Naive thymus-derived CD4-positive, alpha-beta T cell (primary cell): ENCODE data around the gene IER5. TPM values are rescaled to one million over a fixed set of nuclear protein-coding genes. Genes with fewer than 3 reads are reported as not detected.
A peak's percentile ranks its signal among the peaks of the same experiment; 100 is the strongest.

Experiments used
- ATAC-seq: fragments of 150-1000 bp; cut with Tn5 transposase; 2 replicates; pipeline ENCODE4 v1.10.0; 2021; ENCODE audit warnings: mild to moderate bottlenecking, moderate library complexity
- CTCF ChIA-PET: fragments of 350-600 bp; sonication (Branson Sonifier 250); formaldehyde crosslinking; loops from one replicate; lab custom pipeline; 2021; ENCODE audit warnings: antibody characterized with exemption; lab: Charles Lee
- POLR2A ChIA-PET: fragments of 350-600 bp; sonication (Branson Sonifier 250); formaldehyde crosslinking; loops from one replicate; lab custom pipeline; 2021; ENCODE audit warnings: antibody characterized with exemption, inconsistent platforms; lab: Charles Lee
- DNase-seq, 9 donors: peaks; one replicate each; pipeline versions ENCODE4 v3.0.0 to v3.0.0-alpha.2; 2020 to 2022; ENCODE audit warnings: mixed read lengths in 1 of 9
- H3K27ac ChIP-seq: one replicate; pipeline ENCODE4 v1.7.0; 2013; ENCODE audit warnings: mild to moderate bottlenecking, low read depth, low read length, moderate library complexity
- H3K27me3 ChIP-seq, 2 donors: one replicate each; pipeline ENCODE4 v1.7.0; 2013; ENCODE audit warnings: low read length in 2 of 2, mild to moderate bottlenecking in 2 of 2, moderate library complexity in 2 of 2; ENCODE audit not compliant: control insufficient read depth in 2 of 2, insufficient read depth in 2 of 2
- H3K36me3 ChIP-seq, 3 experiments: 1 replicate in 2 of 3; 2 replicates in 1 of 3; pipeline ENCODE4 v1.7.0; 2013; ENCODE audit warnings: low read length in 3 of 3, mild to moderate bottlenecking in 3 of 3, moderate library complexity in 1 of 3; ENCODE audit not compliant: insufficient read depth in 3 of 3, control insufficient read depth in 2 of 3
- H3K4me1 ChIP-seq, 2 donors: one replicate each; pipeline ENCODE4 v1.7.0; 2013; ENCODE audit warnings: low read length in 2 of 2, mild to moderate bottlenecking in 2 of 2, moderate library complexity in 1 of 2; ENCODE audit not compliant: control insufficient read depth in 2 of 2, insufficient read depth in 2 of 2
- H3K4me3 ChIP-seq: 2 replicates; pipeline ENCODE4 v1.7.0; 2013; ENCODE audit warnings: mild to moderate bottlenecking, low read length
- H3K9me3 ChIP-seq, 3 experiments: 1 replicate in 2 of 3; 2 replicates in 1 of 3; pipeline ENCODE4 v1.7.0; 2013; ENCODE audit warnings: low read length in 3 of 3; ENCODE audit not compliant: control insufficient read depth in 2 of 3
- H3K27ac Mint-ChIP-seq, 9 donors: one replicate each; pipeline ENCODE4 v1.8.0; 2020 to 2022; ENCODE audit warnings: mixed read lengths in 9 of 9, mild to moderate bottlenecking in 8 of 9, moderate library complexity in 5 of 9, inconsistent platforms in 2 of 9
- H3K27me3 Mint-ChIP-seq, 5 donors: one replicate each; pipeline ENCODE4 v1.8.0; 2021 to 2022; ENCODE audit warnings: mixed read lengths in 5 of 5, mild to moderate bottlenecking in 1 of 5
- H3K36me3 Mint-ChIP-seq, 5 donors: one replicate each; pipeline ENCODE4 v1.8.0; 2020 to 2022; ENCODE audit warnings: mixed read lengths in 5 of 5, mild to moderate bottlenecking in 3 of 5, inconsistent platforms in 1 of 5
- H3K4me1 Mint-ChIP-seq, 7 donors: one replicate each; pipeline ENCODE4 v1.8.0; 2020 to 2022; ENCODE audit warnings: mixed read lengths in 7 of 7, mild to moderate bottlenecking in 3 of 7, inconsistent platforms in 1 of 7
- H3K4me3 Mint-ChIP-seq, 10 donors: one replicate each; pipeline ENCODE4 v1.8.0; 2020 to 2022; ENCODE audit warnings: mild to moderate bottlenecking in 10 of 10, mixed read lengths in 10 of 10, moderate library complexity in 6 of 10, inconsistent platforms in 2 of 10
- H3K9me3 Mint-ChIP-seq, 11 donors: one replicate each; pipeline ENCODE4 v1.8.0; 2020 to 2022; ENCODE audit warnings: mixed read lengths in 11 of 11, mild to moderate bottlenecking in 4 of 11, inconsistent platforms in 1 of 11, moderate library complexity in 1 of 11
- intact Hi-C, 2 donors: fragments of 100-400 bp; cut with micrococcal nuclease; formaldehyde crosslinking; loops; one replicate each; pipeline ENCODE4 v1.15.1; 2023
- polyA plus RNA-seq, 2 donors: library from polyadenylated mRNA; unstranded; fragments of 300-500 nt; fragmentation: Illumina TruSeq; gene quantifications; one replicate each; pipeline ENCODE4 v1.2.3, GENCODE V29; 2021
- total RNA-seq, 6 experiments: library from RNA in 5 of 6; stranded (reverse) in 5 of 6; gene quantifications; 1 replicate in 5 of 6; 2 replicates in 1 of 6; pipeline ENCODE4 v1.2.3 and lab custom pipeline; 2021 to 2026

IER5 gene
- total and polyA plus RNA-seq, 7 experiments from 2014 or later, result 2.1 to 86.9 (median 13.3) TPM

DNA sequence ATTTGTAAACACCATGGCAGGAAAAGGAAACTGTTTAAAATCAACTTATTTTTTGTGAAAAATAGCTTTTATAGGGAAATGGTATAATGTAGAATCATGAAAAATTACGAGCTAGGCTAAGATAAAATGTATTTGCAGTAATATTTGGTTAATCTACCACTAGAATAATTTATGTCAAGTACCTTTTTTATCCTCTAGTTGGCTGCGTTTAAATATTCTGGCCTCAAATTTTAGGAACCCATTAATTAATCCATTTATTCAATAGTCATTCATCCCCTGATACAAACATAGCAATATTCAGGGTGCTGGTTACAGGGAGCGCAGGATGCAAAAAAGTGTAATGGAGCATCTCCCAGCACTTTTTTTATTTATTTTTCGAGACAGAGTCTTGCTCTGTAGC lies 8.6 kb upstream of the IER5 start:
- Histone ChIP-seq H3K27me3 (no peaks in the 10 kb centered on the region), H3K9me3 (no peaks in the 10 kb centered on the region), H3K36me3 (no peaks in the 10 kb centered on the region), H3K4me1 (no peaks in the 10 kb centered on the region), H3K4me3 (no peak overlapping the region), H3K27ac (no peak overlapping the region)
- no peak for ATAC-seq
- Mint-ChIP-seq H3K36me3 (peaks cover 0 to under 1% (median 0%) of the 10 kb centered on the region in 5 donors), H3K27me3 (peaks cover 9 to 31% (median 12%) of the 10 kb centered on the region in 5 donors), H3K9me3 (peaks cover 0 to 1% (median 0%) of the 10 kb centered on the region in 11 donors), H3K4me3 (no peak overlapping the region), H3K4me1 (peaks cover 0 to 24% (median 5%) of the 10 kb centered on the region in 7 donors), H3K27ac (no peak overlapping the region)
- ChIA-PET CTCF (interaction anchor here (0.8 to 4.1 kb wide), 8 partner anchors 43 to 88 kb away, joined by 3 to 24 read pairs (median 3); no protein-coding TSS in a partner anchor), POLR2A (interaction anchor here (1.0 kb wide), 1 partner anchor 17 kb away, joined by 3 read pairs; no protein-coding TSS in a partner anchor)
- no peak for DNase-seq
- intact Hi-C loops, result loop anchor here (5.0 to 10.0 kb wide), 2 partner anchors 198 to 345 kb away; no protein-coding TSS in a partner anchor

DNA sequence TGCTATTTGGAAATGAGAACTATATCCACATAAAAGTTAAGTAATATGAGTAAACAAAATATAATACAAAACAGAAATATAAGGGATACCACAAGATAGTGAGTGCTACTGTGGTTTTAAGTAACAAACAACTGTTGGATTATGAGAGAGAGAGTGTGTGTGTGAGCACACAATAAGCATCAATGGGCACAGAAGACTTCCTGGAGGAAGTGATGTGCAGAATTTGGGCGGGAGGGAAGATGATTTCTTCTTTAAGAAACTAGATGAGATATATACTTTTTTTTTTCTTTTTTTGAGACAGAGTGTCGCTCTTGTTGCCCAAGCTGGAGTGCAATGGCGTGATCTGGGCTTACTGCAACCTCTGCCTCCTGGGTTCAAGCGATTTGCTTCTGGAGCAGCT lies 7.9 kb upstream of the IER5 start:
- Mint-ChIP-seq H3K27ac (peak overlapping the region in 1 of 9 donors; percentile 51), H3K9me3 (no peaks in the 10 kb centered on the region), H3K27me3 (peaks cover 9 to 30% (median 12%) of the 10 kb centered on the region in 5 donors), H3K4me1 (peaks cover 0 to 28% (median 5%) of the 10 kb centered on the region in 7 donors), H3K4me3 (no peak overlapping the region), H3K36me3 (no peaks in the 10 kb centered on the region)
- no peak overlapping the region for H3K27ac ChIP-seq
- DNase-seq, result no peak
- POLR2A ChIA-PET, result no interaction called here
- no peak overlapping the region for H3K4me3 ChIP-seq
- no peaks in the 10 kb centered on the region for H3K4me1 ChIP-seq
- H3K9me3 ChIP-seq, result no peaks in the 10 kb centered on the region
- CTCF ChIA-PET, result interaction anchor here (0.7 to 4.1 kb wide), 4 partner anchors 24 to 86 kb away, joined by 3 to 24 read pairs (median 3); no protein-coding TSS in a partner anchor
- H3K27me3 ChIP-seq, result no peaks in the 10 kb centered on the region
- ATAC-seq, result no peak
- intact Hi-C loops, result loop anchor here (5.0 to 10.0 kb wide), 2 partner anchors 198 to 344 kb away; no protein-coding TSS in a partner anchor
- H3K36me3 ChIP-seq, result no peaks in the 10 kb centered on the region

DNA sequence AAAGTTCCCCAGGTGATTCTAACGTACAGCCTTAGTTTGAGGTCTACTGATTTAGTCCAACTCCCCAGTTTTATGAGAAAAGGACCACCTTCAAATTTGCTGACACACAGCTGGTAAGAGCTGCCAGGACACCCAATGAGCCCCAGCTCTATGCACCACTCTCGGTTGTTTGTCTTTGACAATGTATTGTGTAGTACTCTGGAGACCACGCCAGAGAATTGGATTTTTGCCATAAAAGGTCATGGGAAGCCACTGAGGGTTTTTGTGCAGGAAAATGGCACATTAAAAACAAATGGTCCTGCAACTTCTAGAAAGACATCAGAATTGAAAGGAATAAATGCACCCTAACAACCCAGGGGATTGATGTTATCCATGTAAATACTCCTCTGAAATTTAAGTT lies 7.1 kb upstream of the IER5 start:
- H3K27me3 ChIP-seq, result no peaks in the 10 kb centered on the region
- Mint-ChIP-seq H3K9me3 (no peaks in the 10 kb centered on the region), H3K4me3 (no peak overlapping the region), H3K27me3 (peaks cover 9 to 25% (median 12%) of the 10 kb centered on the region in 5 donors), H3K36me3 (no peaks in the 10 kb centered on the region), H3K27ac (no peak overlapping the region), H3K4me1 (peaks cover 0 to 31% (median 5%) of the 10 kb centered on the region in 7 donors)
- H3K4me3 ChIP-seq, result no peak overlapping the region
- no peaks in the 10 kb centered on the region for H3K4me1 ChIP-seq
- CTCF ChIA-PET, result interaction anchor here (0.6 to 4.1 kb wide), 3 partner anchors 23 to 72 kb away, joined by 3 to 24 read pairs (median 3); no protein-coding TSS in a partner anchor
- ATAC-seq (no peak), DNase-seq (no peak)
- H3K27ac ChIP-seq, result no peak overlapping the region
- no peaks in the 10 kb centered on the region for H3K9me3 ChIP-seq
- intact Hi-C loops, result loop anchor here (5.0 to 10.0 kb wide), 2 partner anchors 199 to 343 kb away; no protein-coding TSS in a partner anchor
- POLR2A ChIA-PET, result no interaction called here
- no peaks in the 10 kb centered on the region for H3K36me3 ChIP-seq

DNA sequence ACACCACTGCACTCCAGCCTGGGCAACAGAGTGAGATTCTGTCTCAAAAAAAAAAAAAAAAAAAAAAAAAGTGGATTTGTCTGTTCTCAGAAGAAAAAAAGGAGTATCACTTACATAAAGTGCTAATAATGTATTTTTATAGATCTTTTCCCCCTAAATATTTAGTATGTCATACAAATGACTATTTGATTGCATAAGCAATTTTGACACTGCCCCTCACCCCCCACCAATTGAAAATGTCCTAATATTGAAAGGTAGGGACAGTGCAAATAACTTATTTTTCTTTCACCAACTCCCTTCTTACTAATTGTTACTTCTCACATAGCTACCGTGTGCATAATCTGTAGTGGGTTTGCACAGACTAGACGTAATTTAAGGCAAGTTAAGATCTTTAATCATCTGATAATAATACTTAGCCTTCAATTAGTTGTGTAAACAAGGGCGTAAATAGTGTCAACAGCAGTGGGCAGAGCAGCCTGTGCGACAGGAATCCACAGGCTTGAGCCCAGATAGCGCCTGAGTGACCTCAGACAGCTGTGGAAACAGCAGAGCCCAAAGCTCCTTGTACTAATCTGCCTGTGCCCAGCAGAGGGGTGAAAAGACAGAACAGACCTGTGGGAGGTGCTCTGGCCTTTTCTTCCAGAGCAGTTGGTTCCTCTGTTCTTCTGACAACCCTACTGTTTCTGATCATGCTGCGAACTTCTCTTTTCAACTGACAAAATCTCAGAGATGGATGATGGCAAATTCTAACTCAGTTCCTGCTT lies 4.5 kb upstream of the IER5 start:
- Histone ChIP-seq H3K4me3 (no peak overlapping the region), H3K27me3 (no peaks in the 10 kb centered on the region), H3K27ac (no peak overlapping the region), H3K9me3 (no peaks in the 10 kb centered on the region), H3K4me1 (peaks cover 0 to 4% of the 10 kb centered on the region in 2 donors), H3K36me3 (no peaks in the 10 kb centered on the region)
- Mint-ChIP-seq H3K4me1 (peaks cover 0 to 44% (median 17%) of the 10 kb centered on the region in 7 donors), H3K27ac (peak overlapping the region in 5 of 9 donors; percentile 21 to 78 (median 28)), H3K27me3 (peaks cover 0 to 9% (median 0%) of the 10 kb centered on the region in 5 donors), H3K9me3 (peaks cover 0 to 3% (median 0%) of the 10 kb centered on the region in 11 donors), H3K36me3 (peaks cover 0 to 2% (median 0%) of the 10 kb centered on the region in 5 donors), H3K4me3 (peak overlapping the region in 1 of 10 donors; percentile 9)
- ATAC-seq (peak; percentile 64), DNase-seq (peak in 8 of 9 donors; percentile 22 to 77 (median 64))
- ChIA-PET POLR2A (interaction anchor here (0.6 to 10.6 kb wide), 5 partner anchors 9 to 312 kb away, joined by 3 to 264 read pairs (median 3); no protein-coding TSS in a partner anchor), CTCF (interaction anchor here (0.6 to 5.6 kb wide), 13 partner anchors 21 to 96 kb away, joined by 3 to 98 read pairs (median 4); no protein-coding TSS in a partner anchor)
- intact Hi-C loops, result loop anchor here (1.0 to 10.0 kb wide), 8 partner anchors 46 to 569 kb away; no protein-coding TSS in a partner anchor

DNA sequence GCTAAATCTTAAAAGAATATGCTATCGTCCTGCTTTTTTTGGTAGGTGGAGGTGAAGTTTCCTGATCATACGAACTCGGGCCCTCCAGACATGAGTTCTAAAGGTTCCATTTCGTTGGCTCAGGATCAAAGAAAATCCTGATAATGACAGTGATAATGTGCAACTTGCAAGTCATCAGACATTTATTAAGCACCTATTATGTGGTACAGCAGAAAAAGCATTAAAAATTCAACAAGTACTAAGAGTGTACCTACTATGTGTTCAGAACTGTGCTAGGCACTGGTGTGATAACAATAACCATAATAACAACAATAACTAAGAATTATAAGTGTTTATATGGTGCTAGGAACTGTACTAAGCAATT lies 3.9 kb upstream of the IER5 start:
- Histone ChIP-seq H3K4me1 (peaks cover 0 to 4% of the 10 kb centered on the region in 2 donors), H3K4me3 (no peak overlapping the region), H3K36me3 (peaks cover 0 to 2% (median 0%) of the 10 kb centered on the region in 3 experiments), H3K27me3 (no peaks in the 10 kb centered on the region), H3K27ac (no peak overlapping the region), H3K9me3 (no peaks in the 10 kb centered on the region)
- Mint-ChIP-seq H3K36me3 (peaks cover 0 to 3% (median 0%) of the 10 kb centered on the region in 5 donors), H3K4me3 (peak overlapping the region in 1 of 10 donors; percentile 9), H3K27ac (peak overlapping the region in 5 of 9 donors; percentile 21 to 78 (median 28)), H3K27me3 (peaks cover 0 to 9% (median 0%) of the 10 kb centered on the region in 5 donors), H3K9me3 (peaks cover 0 to 4% (median 0%) of the 10 kb centered on the region in 11 donors), H3K4me1 (peaks cover 0 to 39% (median 17%) of the 10 kb centered on the region in 7 donors)
- intact Hi-C loops, result loop anchor here (1.0 to 10.0 kb wide), 8 partner anchors 46 to 569 kb away; no protein-coding TSS in a partner anchor
- ChIA-PET CTCF (interaction anchor here (0.8 to 5.6 kb wide), 11 partner anchors 12 to 96 kb away, joined by 3 to 98 read pairs (median 4); no protein-coding TSS in a partner anchor), POLR2A (interaction anchor here (1.1 to 10.6 kb wide), 4 partner anchors 17 to 312 kb away, joined by 3 to 264 read pairs (median 90); no protein-coding TSS in a partner anchor)
- ATAC-seq (no peak), DNase-seq (no peak)

DNA sequence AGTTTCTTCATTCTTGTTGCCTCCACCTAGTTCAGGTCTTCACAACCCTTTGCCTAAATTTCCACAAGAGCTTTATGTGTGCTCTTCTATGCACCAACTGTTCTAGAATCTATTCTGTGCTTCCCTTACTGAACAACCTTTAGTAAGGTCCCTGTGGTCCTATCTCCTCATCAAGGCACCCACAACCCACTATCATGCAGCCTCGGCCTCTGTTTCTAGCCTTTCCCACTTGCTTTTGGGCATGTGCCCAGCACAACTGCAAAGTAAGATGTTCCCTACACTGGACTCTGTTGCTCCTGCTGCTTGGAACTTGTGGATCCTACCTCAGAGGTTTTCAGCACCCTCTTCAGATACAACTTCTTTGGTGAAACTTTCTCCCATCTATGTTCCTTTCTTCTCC lies 2.4 kb upstream of the IER5 start:
- H3K27ac Mint-ChIP-seq, result peak overlapping the region in 2 of 9 donors; percentile 17 to 21
- peak overlapping the region in 1 of 10 donors; percentile 61 for H3K4me3 Mint-ChIP-seq
- H3K27ac ChIP-seq, result no peak overlapping the region
- POLR2A ChIA-PET, result interaction anchor here (1.0 to 10.6 kb wide), 5 partner anchors 16 to 79 kb away, joined by 3 to 264 read pairs (median 4); partner anchors contain the start of gene MR1
- DNase-seq (no peak), ATAC-seq (no peak)
- CTCF ChIA-PET, result interaction anchor here (0.6 to 5.6 kb wide), 9 partner anchors 13 to 548 kb away, joined by 3 to 98 read pairs (median 4); no protein-coding TSS in a partner anchor
- peaks cover 0 to 9% (median 0%) of the 10 kb centered on the region in 5 donors for H3K27me3 Mint-ChIP-seq
- H3K4me1 Mint-ChIP-seq, result peaks cover 4 to 36% (median 24%) of the 10 kb centered on the region in 7 donors
- H3K9me3 ChIP-seq, result no peaks in the 10 kb centered on the region
- H3K36me3 ChIP-seq, result peaks cover 0 to 4% (median 0%) of the 10 kb centered on the region in 3 experiments
- no peaks in the 10 kb centered on the region for H3K27me3 ChIP-seq
- H3K36me3 Mint-ChIP-seq, result peaks cover 0 to 17% (median 0%) of the 10 kb centered on the region in 5 donors
- H3K4me3 ChIP-seq, result no peak overlapping the region
- H3K4me1 ChIP-seq, result peaks cover 5 to 7% of the 10 kb centered on the region in 2 donors
- intact Hi-C loops, result loop anchor here in 1 of 2 donors (10.0 kb wide), 1 partner anchor 339 kb away; no protein-coding TSS in a partner anchor
- H3K9me3 Mint-ChIP-seq, result peaks cover 0 to 5% (median 0%) of the 10 kb centered on the region in 11 donors
